Measurements from ENCODE around the gene ARHGAP10.
A peak's percentile ranks its signal among the peaks of the same experiment; 100 is the strongest.

The ARHGAP10 gene

GRCh38 chr4:148044912-148045352, 313.0 kb downstream of the ARHGAP10 start:
- no peaks in the 10 kb centered on the region for H3K79me2 ChIP-seq (ENCODE audit: control insufficient read depth, low read length)
- H3K27me3 ChIP-seq (ENCODE audit: control insufficient read depth, low read length) = no peaks in the 10 kb centered on the region
- TF ChIP-seq EZH2phosphoT487 (IDR thresholded peaks at IDR 0.05; ENCODE audit: borderline replicate concordance, low read length) = no peak
- TF ChIP-seq CTCF (IDR thresholded peaks at IDR 0.05; ENCODE audit: low read depth, low read length, poor library complexity, severe bottlenecking) = peak; percentile 16
- H3K4me1 ChIP-seq (ENCODE audit: control insufficient read depth, low read length) = no peaks in the 10 kb centered on the region
- H3F3A ChIP-seq (ENCODE audit: control insufficient read depth, insufficient read depth) = no peaks in the 10 kb centered on the region
- no peak overlapping the region for H3K27ac ChIP-seq (ENCODE audit: low read depth, low read length)
- no peaks in the 10 kb centered on the region for H3K36me3 ChIP-seq (ENCODE audit: control insufficient read depth, low read length)
- no peaks in the 10 kb centered on the region for H3K9me3 ChIP-seq (ENCODE audit: control insufficient read depth, insufficient read depth, low read length)
- no peak overlapping the region for H3K4me3 ChIP-seq (ENCODE audit: low read length)
- H4K20me1 ChIP-seq (ENCODE audit: control insufficient read depth, insufficient read depth, low read depth, low read length) = no peaks in the 10 kb centered on the region
- H3K9me2 ChIP-seq (replicated peaks; ENCODE audit: control insufficient read depth, low read length) = no peaks in the 10 kb centered on the region
- H3K4me2 ChIP-seq (ENCODE audit: low read length) = no peak overlapping the region

- no peaks in the 10 kb centered on the region for H3K9me3 ChIP-seq (ENCODE audit: control insufficient read depth, insufficient read depth, low read length)
- H3K9me2 ChIP-seq (replicated peaks; ENCODE audit: control insufficient read depth, low read length) = no peaks in the 10 kb centered on the region
- H3K27ac ChIP-seq (ENCODE audit: low read depth, low read length) = no peak overlapping the region
- no peaks in the 10 kb centered on the region for H4K20me1 ChIP-seq (ENCODE audit: control insufficient read depth, insufficient read depth, low read depth, low read length)
- TF ChIP-seq CTCF (IDR thresholded peaks at IDR 0.05; ENCODE audit: low read depth, low read length, poor library complexity, severe bottlenecking) = no peak
- no peak for TF ChIP-seq EZH2phosphoT487 (IDR thresholded peaks at IDR 0.05; ENCODE audit: borderline replicate concordance, low read length)
- no peak overlapping the region for H3K4me2 ChIP-seq (ENCODE audit: low read length)
- no peaks in the 10 kb centered on the region for H3K27me3 ChIP-seq (ENCODE audit: control insufficient read depth, low read length)
- no peaks in the 10 kb centered on the region for H3F3A ChIP-seq (ENCODE audit: control insufficient read depth, insufficient read depth)
- H3K79me2 ChIP-seq (ENCODE audit: control insufficient read depth, low read length) = no peaks in the 10 kb centered on the region
- H3K36me3 ChIP-seq (ENCODE audit: control insufficient read depth, low read length) = no peaks in the 10 kb centered on the region
- H3K4me1 ChIP-seq (ENCODE audit: control insufficient read depth, low read length) = peaks cover 2% of the 10 kb centered on the region; the same call in 1 of the 2 replicates
- H3K4me3 ChIP-seq (ENCODE audit: low read length) = no peak overlapping the region
Measured at GRCh38 chr4:148048598-148048997, 316.7 kb downstream of the ARHGAP10 start.

GRCh38 chr4:148051403-148051802, 319.5 kb downstream of the ARHGAP10 start:
- no peaks in the 10 kb centered on the region for H4K20me1 ChIP-seq (ENCODE audit: control insufficient read depth, insufficient read depth, low read depth, low read length)
- H3K9me3 ChIP-seq (ENCODE audit: control insufficient read depth, insufficient read depth, low read length) = no peaks in the 10 kb centered on the region
- H3K4me2 ChIP-seq (ENCODE audit: low read length) = no peak overlapping the region
- no peaks in the 10 kb centered on the region for H3K36me3 ChIP-seq (ENCODE audit: control insufficient read depth, low read length)
- no peaks in the 10 kb centered on the region for H3F3A ChIP-seq (ENCODE audit: control insufficient read depth, insufficient read depth)
- H3K27ac ChIP-seq (ENCODE audit: low read depth, low read length) = no peak overlapping the region
- no peaks in the 10 kb centered on the region for H3K9me2 ChIP-seq (replicated peaks; ENCODE audit: control insufficient read depth, low read length)
- H3K79me2 ChIP-seq (ENCODE audit: control insufficient read depth, low read length) = no peaks in the 10 kb centered on the region
- no peak overlapping the region for H3K4me3 ChIP-seq (ENCODE audit: low read length)
- H3K4me1 ChIP-seq (ENCODE audit: control insufficient read depth, low read length) = peaks cover 13% of the 10 kb centered on the region
- no peak for TF ChIP-seq CTCF (IDR thresholded peaks at IDR 0.05; ENCODE audit: low read depth, low read length, poor library complexity, severe bottlenecking)
- no peak for TF ChIP-seq EZH2phosphoT487 (IDR thresholded peaks at IDR 0.05; ENCODE audit: borderline replicate concordance, low read length)
- H3K27me3 ChIP-seq (ENCODE audit: control insufficient read depth, low read length) = no peaks in the 10 kb centered on the region
